ENCODE measurements around the gene TPRN. TPM values are rescaled to one million over a fixed set of nuclear protein-coding genes. Genes with fewer than 3 reads are reported as not detected.

The TPRN gene
- total and polyA plus RNA-seq, 4 donors, result 4.3 to 10.8 (median 5.7) TPM

GRCh38 chr9:137214620-137215019, 14.1 kb upstream of the TPRN start:
- H3K36me3 ChIP-seq (ENCODE audit: control insufficient read depth in 1 of 2, insufficient read depth in 2 of 2, low read length in 1 of 2), result no peaks in the 10 kb centered on the region
- WGBS, 2 donors, result 92 to 93% methylated on average over 19 of the region's 19 CpGs

DNA sequence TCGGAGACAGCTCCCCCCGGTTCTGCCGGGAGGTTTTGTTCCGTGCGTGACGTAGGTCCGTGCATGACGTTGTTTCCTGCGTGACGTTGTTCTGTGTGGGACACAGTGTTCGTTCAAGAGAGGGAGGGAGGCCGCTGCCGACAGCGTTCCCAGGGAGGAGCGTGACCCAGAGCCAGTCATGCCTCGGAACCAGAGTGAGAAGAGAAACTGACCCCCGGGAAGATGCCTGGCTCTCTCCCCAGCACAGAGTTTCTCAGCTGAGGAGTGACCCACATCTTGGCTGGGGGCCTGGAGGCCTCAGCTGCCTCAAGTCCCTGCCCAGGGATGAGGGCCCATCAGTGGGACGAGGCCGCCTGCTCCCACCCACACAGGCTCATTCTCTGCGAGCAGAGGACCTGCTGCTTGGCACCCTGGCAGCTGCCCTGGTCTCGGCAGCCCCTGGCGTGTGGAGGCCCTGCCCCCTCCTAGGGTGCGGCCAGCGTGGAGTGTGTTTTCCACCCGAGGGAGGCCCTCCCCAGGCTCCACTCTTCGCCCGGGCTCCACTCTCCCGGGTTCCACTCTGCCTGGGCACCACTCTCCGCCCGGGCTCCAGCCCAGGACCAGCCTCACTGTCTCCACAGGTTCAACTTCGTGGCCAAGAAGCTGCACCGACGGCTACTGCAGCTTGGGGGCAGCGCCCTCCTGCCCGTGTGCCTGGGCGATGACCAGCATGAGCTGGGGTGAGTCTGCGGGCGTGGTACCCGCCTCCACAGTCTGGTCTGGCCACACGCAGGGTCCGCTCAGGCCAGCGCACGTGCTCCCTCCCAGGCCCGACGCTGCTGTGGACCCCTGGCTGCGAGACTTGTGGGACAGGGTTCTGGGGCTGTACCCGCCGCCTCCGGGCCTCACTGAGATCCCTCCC, 12.9 kb upstream of the TPRN start:
- H3K4me1 ChIP-seq (ENCODE audit: control insufficient read depth in 1 of 2, insufficient read depth in 2 of 2, low read length in 2 of 2), result no peaks in the 10 kb centered on the region
- no peak overlapping the region for H3K27ac ChIP-seq (ENCODE audit: low read depth in 1 of 2, low read length in 2 of 2)
- no peaks in the 10 kb centered on the region for H3K9me3 ChIP-seq (ENCODE audit: control insufficient read depth, low read length)
- H3K27me3 ChIP-seq (ENCODE audit: control insufficient read depth in 1 of 2, insufficient read depth in 2 of 2, low read length in 1 of 2), result no peaks in the 10 kb centered on the region
- no peak for DNase-seq
- H3K36me3 ChIP-seq (ENCODE audit: control insufficient read depth in 1 of 2, insufficient read depth in 2 of 2, low read length in 1 of 2), result no peaks in the 10 kb centered on the region
- intact Hi-C loops (cut with DNase I), result no loop called here
- no peak overlapping the region for H3K4me3 ChIP-seq (ENCODE audit: low read length in 2 of 2)
- ATAC-seq (ENCODE audit: low FRiP score), result no peak
- WGBS, 2 donors, result 89% methylated on average over 49 of the region's 49 CpGs

More at GRCh38 chr9:137214620-137215019, 14.1 kb upstream of the TPRN start:
- Histone ChIP-seq H3K4me3 (ENCODE audit: low read length in 2 of 2) (no peak overlapping the region), H3K27ac (ENCODE audit: low read depth in 1 of 2, low read length in 2 of 2) (no peak overlapping the region), H3K27me3 (ENCODE audit: control insufficient read depth in 1 of 2, insufficient read depth in 2 of 2, low read length in 1 of 2) (no peaks in the 10 kb centered on the region), H3K9me3 (ENCODE audit: control insufficient read depth, low read length) (no peaks in the 10 kb centered on the region), H3K4me1 (ENCODE audit: control insufficient read depth in 1 of 2, insufficient read depth in 2 of 2, low read length in 2 of 2) (no peaks in the 10 kb centered on the region)
- no peak for ATAC-seq (ENCODE audit: low FRiP score)
- intact Hi-C loops (cut with DNase I), result no loop called here
- no peak for DNase-seq

GRCh38 chr9:137212520-137212919, 12.0 kb upstream of the TPRN start:
- H3K4me1 ChIP-seq (ENCODE audit: control insufficient read depth in 1 of 2, insufficient read depth in 2 of 2, low read length in 2 of 2), result no peaks in the 10 kb centered on the region
- no peak overlapping the region for H3K4me3 ChIP-seq (ENCODE audit: low read length in 2 of 2)
- intact Hi-C loops (cut with DNase I), result no loop called here
- ATAC-seq (ENCODE audit: low FRiP score) (no peak), DNase-seq (no peak)
- no peaks in the 10 kb centered on the region for H3K27me3 ChIP-seq (ENCODE audit: control insufficient read depth in 1 of 2, insufficient read depth in 2 of 2, low read length in 1 of 2)
- no peaks in the 10 kb centered on the region for H3K9me3 ChIP-seq (ENCODE audit: control insufficient read depth, low read length)
- H3K36me3 ChIP-seq (ENCODE audit: control insufficient read depth in 1 of 2, insufficient read depth in 2 of 2, low read length in 1 of 2), result no peaks in the 10 kb centered on the region
- 84 to 86% methylated on average over 19 to 21 of the region's 21 CpGs for WGBS, 2 donors
- no peak overlapping the region for H3K27ac ChIP-seq (ENCODE audit: low read depth in 1 of 2, low read length in 2 of 2)

DNA sequence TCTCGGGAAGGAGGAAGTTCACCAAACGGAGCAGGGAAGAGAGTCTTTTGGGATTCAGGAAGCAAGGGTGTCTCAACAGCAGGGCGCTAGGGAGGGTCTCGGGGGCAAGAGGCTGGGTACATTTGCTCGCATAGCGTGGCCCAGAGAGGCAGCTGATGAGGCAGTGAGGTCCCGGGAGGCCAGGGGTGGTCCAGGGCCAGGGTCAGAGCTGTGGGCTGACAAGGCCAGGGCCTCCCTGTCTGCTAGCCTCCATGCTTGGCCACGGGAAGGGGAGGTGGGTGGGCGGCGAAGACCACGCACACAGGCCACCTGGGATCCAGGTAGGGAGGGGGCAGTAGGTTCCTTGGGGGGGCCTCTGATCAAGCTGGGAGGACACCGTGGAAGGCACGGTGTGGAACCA, 11.0 kb upstream of the TPRN start:
- Histone ChIP-seq H3K4me3 (ENCODE audit: low read length in 2 of 2) (no peak overlapping the region), H3K4me1 (ENCODE audit: control insufficient read depth in 1 of 2, insufficient read depth in 2 of 2, low read length in 2 of 2) (no peaks in the 10 kb centered on the region), H3K27ac (ENCODE audit: low read depth in 1 of 2, low read length in 2 of 2) (no peak overlapping the region), H3K27me3 (ENCODE audit: control insufficient read depth in 1 of 2, insufficient read depth in 2 of 2, low read length in 1 of 2) (no peaks in the 10 kb centered on the region), H3K9me3 (ENCODE audit: control insufficient read depth, low read length) (no peaks in the 10 kb centered on the region), H3K36me3 (ENCODE audit: control insufficient read depth in 1 of 2, insufficient read depth in 2 of 2, low read length in 1 of 2) (no peaks in the 10 kb centered on the region)
- ATAC-seq (ENCODE audit: low FRiP score) (no peak), DNase-seq (no peak)
- 76 to 88% methylated on average over 13 of the region's 13 CpGs for WGBS, 2 donors
- intact Hi-C loops (cut with DNase I), result no loop called here

- no peak overlapping the region for H3K27ac ChIP-seq (ENCODE audit: low read depth in 1 of 2, low read length in 2 of 2)
- H3K9me3 ChIP-seq (ENCODE audit: control insufficient read depth, low read length), result no peaks in the 10 kb centered on the region
- intact Hi-C loops (cut with DNase I), result no loop called here
- no peaks in the 10 kb centered on the region for H3K27me3 ChIP-seq (ENCODE audit: control insufficient read depth in 1 of 2, insufficient read depth in 2 of 2, low read length in 1 of 2)
- ATAC-seq (ENCODE audit: low FRiP score), result no peak
- no peaks in the 10 kb centered on the region for H3K4me1 ChIP-seq (ENCODE audit: control insufficient read depth in 1 of 2, insufficient read depth in 2 of 2, low read length in 2 of 2)
- WGBS, 2 donors, result 75% methylated on average over 7 of the region's 7 CpGs
- no peaks in the 10 kb centered on the region for H3K36me3 ChIP-seq (ENCODE audit: control insufficient read depth in 1 of 2, insufficient read depth in 2 of 2, low read length in 1 of 2)
- no peak overlapping the region for H3K4me3 ChIP-seq (ENCODE audit: low read length in 2 of 2)
- no peak for DNase-seq
Observed at GRCh38 chr9:137206602-137207001, 6.1 kb upstream of the TPRN start.

DNA sequence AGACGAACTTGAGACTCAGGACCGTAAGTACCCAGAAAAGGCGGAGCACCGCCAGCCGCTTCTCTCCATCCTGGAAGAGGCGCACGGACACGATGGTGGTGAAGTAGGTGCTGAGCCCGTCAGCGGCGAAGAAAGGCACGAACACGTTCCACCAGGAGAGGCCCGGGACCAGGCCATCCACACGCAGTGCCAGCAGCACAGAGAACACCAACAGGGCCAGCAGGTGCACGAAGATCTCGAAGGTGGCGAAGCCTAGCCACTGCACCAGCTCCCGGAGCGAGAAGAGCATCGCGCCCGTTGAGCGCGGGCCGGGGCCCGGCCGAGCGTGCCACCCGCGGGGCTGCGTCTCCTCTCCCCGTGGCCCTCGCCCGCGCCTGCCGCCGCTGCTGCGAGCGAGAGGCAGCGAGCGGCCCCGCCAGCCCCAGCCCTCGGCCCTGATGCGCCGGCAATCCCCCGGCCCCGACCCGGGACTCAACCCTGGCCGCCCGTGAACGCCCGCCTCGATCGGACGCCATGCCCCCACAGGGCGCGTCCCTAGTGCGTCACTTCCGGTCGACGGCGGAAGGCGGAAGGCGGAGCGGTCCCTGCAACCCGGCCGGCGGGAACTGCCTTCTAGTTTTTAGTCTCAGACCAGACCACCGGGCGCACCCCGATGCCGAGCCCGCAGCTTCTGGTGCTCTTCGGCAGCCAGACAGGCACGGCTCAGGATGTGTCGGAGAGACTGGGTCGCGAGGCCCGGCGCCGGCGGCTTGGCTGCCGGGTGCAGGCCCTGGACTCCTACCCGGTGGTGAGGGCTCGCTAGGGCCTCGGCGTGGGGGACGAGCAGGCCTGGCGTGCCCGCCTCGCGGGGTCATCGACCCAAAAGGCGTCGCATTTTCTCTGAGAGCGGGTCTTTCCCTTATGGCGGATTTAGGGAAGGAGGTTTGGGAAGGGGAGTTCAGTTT, 4.9 kb upstream of the TPRN start, which contains the start of the genes NDOR1 and TMEM203:
NDOR1 (plus strand) TSS at position 575 of the 944 bp plus-strand sequence; CDS start at position 653, 78 bp downstream.
TMEM203 (minus strand) TSS at position 523 of the 944 bp plus-strand sequence; CDS start at position 289, 234 bp downstream.
- Histone ChIP-seq H3K4me1 (ENCODE audit: control insufficient read depth in 1 of 2, insufficient read depth in 2 of 2, low read length in 2 of 2) (peaks cover 0 to 1% of the 10 kb centered on the region in 2 donors), H3K27ac (ENCODE audit: low read depth in 1 of 2, low read length in 2 of 2) (peak within 1 kb of the TSS in 1 of 2 donors; percentile 35)

GRCh38 chr9:137204731-137205125, 4.2 kb upstream of the TPRN start:
- DNase-seq (no peak), ATAC-seq (ENCODE audit: low FRiP score) (no peak)
- no peaks in the 10 kb centered on the region for H3K27me3 ChIP-seq (ENCODE audit: control insufficient read depth in 1 of 2, insufficient read depth in 2 of 2, low read length in 1 of 2)
- intact Hi-C loops (cut with DNase I), result no loop called here
- WGBS, 2 donors, result 9 to 13% methylated on average over 21 of the region's 21 CpGs
- no peaks in the 10 kb centered on the region for H3K9me3 ChIP-seq (ENCODE audit: control insufficient read depth, low read length)
- no peaks in the 10 kb centered on the region for H3K36me3 ChIP-seq (ENCODE audit: control insufficient read depth in 1 of 2, insufficient read depth in 2 of 2, low read length in 1 of 2)
- no peak overlapping the region for H3K27ac ChIP-seq (ENCODE audit: low read depth in 1 of 2, low read length in 2 of 2)
- H3K4me3 ChIP-seq (ENCODE audit: low read length in 2 of 2), result peak overlapping the region; percentile 62 to 69
- H3K4me1 ChIP-seq (ENCODE audit: control insufficient read depth in 1 of 2, insufficient read depth in 2 of 2, low read length in 2 of 2), result peaks cover 1% of the 10 kb centered on the region in 2 donors

More for the DNA sequence above, 4.9 kb upstream of the TPRN start, which contains the start of the genes NDOR1 and TMEM203:
- intact Hi-C loops (cut with DNase I), result no loop called here
- DNase-seq, result peak; percentile 95 to 99
- Histone ChIP-seq H3K9me3 (ENCODE audit: control insufficient read depth, low read length) (no peaks in the 10 kb centered on the region), H3K27me3 (ENCODE audit: control insufficient read depth in 1 of 2, insufficient read depth in 2 of 2, low read length in 1 of 2) (no peaks in the 10 kb centered on the region), H3K36me3 (ENCODE audit: control insufficient read depth in 1 of 2, insufficient read depth in 2 of 2, low read length in 1 of 2) (no peaks in the 10 kb centered on the region), H3K4me3 (ENCODE audit: low read length in 2 of 2) (peak within 1 kb of the TSS; percentile 62 to 69)
- WGBS, 2 donors, result 0% methylated on average over 74 to 98 of the region's 98 CpGs
- peak; percentile 81 for ATAC-seq (ENCODE audit: low FRiP score)

DNA sequence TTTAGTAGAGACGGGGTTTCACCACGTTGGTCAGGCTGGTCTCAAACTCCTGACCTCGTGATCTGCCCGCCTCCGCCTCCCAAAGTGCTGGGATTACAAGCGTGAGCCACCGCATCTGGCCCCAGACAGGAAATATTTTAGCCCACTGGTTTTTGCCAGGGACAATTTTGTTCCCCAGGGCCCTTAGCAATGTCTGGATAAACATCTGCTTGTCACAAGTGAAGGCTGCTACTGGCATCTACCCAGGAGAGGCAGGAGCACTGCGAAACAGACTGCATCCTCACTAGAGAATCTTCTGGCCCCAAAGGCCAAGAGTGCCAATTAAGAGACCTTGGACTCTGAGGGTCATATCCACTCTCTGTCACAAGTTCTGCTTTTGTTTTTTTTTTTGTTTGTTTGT, 2.4 kb upstream of the TPRN start:
- Histone ChIP-seq H3K27me3 (ENCODE audit: control insufficient read depth in 1 of 2, insufficient read depth in 2 of 2, low read length in 1 of 2) (no peaks in the 10 kb centered on the region), H3K27ac (ENCODE audit: low read depth in 1 of 2, low read length in 2 of 2) (no peak overlapping the region), H3K4me1 (ENCODE audit: control insufficient read depth in 1 of 2, insufficient read depth in 2 of 2, low read length in 2 of 2) (peaks cover 1 to 3% of the 10 kb centered on the region in 2 donors), H3K36me3 (ENCODE audit: control insufficient read depth in 1 of 2, insufficient read depth in 2 of 2, low read length in 1 of 2) (no peaks in the 10 kb centered on the region), H3K4me3 (ENCODE audit: low read length in 2 of 2) (no peak overlapping the region), H3K9me3 (ENCODE audit: control insufficient read depth, low read length) (no peaks in the 10 kb centered on the region)
- no peak for ATAC-seq (ENCODE audit: low FRiP score)
- intact Hi-C loops (cut with DNase I), result no loop called here
- DNase-seq, result no peak
- WGBS, 2 donors, result 34% methylated on average over 8 of the region's 8 CpGs
